Activated naive CD4-positive, alpha-beta T cell treated with Interleukin-2 at 50 U/mL for 16 hours (primary cell): ENCODE measurements around the gene CEBPG.

Experiments
- DNase-seq: peaks from one replicate; pipeline ENCODE4 v3.0.0-alpha.2; 2020

The CEBPG gene

DNA sequence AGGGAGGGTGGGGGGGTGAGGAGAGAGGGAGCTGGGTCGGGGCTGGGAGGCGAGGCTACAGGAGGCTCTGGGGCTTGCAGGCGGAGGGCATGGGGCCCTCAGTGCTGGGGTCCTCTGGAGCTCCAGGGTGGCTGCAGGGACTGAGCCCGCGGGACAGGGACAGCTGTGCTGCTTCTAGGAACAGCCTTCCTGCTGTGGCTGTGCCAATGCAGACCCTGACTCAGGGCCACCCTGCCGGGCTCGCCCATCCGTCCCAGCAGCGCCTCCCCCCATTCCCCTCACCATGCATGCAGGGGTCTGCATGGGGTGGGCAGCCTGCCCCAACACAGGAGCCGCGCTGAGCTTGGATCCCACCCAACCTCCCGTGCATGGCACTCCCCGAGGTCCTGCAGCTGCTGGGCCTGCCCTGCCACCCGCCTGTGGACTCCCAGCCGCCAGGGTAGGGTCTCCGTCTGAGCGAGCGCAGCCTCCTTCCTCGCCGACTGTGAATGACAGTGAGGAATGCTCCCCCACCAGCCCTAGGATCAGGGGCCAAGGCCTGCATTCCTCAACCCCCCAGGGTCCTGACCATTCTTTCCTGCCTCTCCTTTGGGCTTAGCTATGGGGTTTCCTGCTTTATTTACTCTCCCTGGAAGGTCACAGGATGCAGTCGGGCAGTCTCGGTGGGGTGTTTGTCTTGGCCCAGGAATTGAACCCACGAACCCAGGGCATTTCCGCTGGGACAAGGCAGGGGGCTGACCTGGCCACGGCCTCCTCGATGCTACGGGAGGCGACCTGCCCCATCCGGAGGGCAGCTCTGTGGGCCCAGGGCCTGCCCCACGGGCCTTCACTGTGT, 23.4 kb downstream of the CEBPG start:
- DNase-seq = no peak

DNA sequence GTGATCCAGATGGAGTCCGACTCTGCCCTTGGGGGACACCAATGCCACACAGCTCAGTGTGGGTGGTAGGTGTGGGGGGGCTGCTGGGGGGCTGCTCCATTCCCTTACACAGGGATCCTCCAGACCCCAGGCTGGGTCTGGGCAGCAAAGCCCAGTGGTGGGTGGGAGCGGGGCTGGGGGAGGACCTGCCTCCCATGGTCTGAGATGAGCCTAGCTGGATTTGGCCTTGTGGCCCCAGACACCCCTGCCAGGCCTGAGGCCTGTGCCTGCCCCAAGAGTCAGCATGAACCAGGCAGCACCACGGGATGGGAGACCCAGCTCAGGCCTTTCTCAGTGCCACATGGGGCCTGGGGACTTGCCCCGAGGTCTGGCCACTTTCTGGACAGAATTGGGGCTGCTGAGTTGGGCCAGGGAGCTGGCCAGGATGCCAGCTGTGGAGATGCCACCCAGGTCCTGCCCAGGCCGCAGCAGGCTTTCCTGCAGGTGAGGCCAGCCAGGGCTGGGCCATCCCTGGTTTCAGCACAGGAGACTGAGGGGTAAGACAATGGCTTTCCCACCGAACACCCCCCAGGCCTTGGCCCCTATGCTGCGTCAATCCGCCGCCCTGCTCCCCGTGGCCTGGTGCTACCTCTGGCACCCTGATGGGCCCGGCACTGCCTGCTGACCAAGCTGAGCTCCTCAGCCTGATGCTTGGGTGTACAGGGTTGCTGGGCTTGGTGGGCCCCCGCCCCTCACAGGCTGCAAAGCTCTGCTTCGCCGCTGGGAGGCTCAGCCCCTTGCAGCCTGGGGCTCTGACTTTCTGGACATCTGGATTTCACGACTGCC, 24.2 kb downstream of the CEBPG start:
- no peak for DNase-seq

DNA sequence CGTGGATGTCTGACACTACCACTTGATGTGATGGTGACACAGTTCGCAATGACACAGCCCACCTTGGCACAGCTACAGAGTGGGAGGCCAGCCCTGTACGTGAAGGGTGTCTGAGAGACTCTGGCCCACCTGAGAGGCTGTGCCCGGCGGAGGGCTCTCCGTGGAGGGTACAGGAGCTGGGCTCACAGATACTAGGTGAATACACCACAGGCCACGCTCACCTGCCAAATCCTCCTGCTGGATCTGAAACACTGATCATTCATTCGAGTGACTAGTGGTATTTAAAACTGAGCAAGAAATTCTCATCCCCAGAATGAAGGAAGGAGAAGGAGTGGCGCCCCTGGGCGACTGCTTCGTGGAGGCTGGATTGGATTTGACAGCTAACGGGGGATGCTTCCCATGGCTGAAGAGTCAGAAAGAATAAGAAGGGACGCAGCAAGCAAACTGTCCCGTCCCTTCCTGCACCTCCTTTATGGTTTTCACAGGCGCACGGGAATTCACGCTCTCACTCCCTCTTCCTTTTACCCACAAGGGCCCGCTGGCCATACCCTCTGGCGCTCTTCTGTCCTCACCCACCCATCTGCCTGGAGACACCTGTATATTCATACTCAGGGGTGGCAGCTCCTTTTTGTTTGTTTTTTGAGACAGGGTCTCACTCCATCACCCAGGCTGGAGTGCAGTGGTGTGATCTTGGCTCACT, 25.0 kb downstream of the CEBPG start:
- DNase-seq = no peak

DNA sequence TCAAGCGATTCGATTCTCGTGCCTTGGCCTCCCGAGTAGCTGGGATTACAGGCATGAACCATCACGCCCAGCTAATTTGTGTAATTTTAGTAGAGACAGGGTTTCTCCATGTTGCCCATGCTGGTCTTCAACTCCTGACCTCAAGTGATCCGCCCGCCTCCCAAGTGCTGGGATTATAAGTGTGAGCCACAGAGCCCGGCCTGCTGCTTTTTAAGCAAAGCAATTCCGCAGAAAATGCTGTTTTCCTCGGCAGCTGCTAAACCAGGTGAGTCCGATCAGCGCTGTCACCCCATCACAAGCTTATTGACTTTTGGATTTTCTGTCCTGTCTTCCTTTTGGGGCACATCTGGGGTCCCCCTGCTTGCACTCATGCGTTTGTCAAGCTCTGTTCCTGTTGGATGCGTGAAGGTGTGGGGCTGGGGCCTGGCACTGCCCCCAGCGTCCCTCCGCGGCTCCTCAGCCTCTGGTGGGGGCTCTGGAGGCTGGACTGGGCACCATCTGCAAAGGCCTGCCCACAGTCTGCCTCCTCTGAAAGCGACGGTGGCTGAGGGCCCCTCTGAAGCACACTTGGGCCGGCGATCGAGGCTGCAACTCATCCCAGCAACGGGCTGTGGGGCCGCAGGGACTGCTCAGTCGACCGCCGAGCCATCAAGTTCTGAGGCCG, 25.7 kb downstream of the CEBPG start:
- no peak for DNase-seq

DNA sequence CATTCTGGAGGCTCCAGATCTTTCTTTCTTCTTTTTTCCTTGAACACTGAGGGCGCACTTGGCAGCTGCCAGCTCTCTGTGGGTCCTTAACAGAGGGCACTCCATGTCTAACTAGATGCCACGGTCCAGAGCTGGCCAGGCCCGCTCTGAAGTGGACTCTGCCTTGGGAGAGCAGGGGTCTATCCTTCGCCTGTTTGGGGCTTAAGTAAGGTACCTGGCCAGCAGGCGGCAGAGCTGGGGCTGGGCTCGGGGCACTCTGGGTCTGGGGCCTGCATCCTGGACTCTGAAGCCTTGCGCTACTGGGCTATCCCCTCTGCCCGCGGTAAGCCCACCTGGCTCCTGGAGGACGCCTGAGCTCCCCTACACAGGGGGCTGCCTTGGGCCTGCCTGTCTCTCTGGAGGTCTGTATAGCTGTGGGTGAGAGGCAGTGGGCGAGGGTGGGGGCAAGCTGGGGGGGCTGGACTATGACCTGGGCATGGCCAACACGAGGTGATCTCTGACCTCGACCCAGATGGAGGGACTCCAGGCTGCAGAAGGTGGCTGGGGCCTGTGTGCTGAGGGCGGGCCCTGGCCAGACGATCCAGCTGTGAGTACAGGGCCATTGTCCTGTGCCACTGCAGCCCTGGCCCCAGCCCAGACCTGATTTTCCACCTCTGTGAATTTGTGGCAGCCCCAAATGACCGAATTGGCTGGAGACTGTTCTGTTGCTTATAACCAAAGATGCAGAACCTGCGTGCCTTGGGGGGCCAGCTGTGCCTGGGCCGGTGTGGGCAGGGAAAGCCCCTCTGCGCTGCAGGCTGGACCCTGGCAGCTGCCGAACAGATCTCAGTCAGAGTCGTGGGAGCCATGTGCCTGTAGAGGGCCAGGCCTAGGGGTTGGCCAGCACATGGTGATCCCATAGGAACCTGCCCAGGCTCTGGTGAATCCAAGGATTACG, 26.5 kb downstream of the CEBPG start:
- DNase-seq = no peak

DNA sequence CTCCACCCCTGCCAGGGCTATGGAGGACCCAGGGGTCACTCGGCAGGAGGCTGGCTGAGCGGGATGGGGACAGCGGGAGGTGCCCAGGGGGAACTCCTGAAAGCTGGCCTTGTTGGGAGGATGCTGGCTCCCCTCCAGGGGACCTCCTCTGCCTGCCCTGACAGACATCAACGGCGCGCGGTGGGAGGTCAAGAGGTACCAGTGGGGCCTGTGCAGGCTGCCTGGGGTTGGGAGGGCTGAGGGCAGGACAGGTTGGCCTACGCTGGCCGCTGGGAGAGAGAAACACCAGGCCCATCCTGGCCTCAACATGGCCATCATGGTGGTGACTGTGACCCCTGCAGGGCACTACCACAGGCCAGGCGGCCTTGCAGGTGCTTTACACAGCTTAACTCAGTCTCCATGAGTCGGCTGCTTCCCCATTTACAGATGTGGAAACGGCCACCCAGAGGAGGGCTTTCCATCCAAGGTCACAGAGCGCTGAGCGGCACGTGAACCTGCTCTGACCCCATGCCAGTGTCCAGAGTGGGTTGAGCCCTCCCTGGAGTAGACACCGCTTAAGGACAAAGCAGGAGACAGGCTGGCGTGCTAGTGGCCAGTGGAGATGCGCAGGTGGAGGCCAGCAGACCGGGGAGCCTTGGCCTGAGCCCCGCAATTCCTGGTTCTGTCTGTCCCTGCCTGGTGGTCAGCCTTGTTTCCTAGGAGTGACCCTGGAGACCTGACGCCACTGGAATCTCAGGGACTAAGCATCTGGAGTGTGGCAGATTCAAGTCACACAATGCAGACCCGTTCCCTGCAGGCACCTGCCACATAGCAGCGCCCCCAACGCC, 27.6 kb downstream of the CEBPG start:
- DNase-seq = no peak

DNA sequence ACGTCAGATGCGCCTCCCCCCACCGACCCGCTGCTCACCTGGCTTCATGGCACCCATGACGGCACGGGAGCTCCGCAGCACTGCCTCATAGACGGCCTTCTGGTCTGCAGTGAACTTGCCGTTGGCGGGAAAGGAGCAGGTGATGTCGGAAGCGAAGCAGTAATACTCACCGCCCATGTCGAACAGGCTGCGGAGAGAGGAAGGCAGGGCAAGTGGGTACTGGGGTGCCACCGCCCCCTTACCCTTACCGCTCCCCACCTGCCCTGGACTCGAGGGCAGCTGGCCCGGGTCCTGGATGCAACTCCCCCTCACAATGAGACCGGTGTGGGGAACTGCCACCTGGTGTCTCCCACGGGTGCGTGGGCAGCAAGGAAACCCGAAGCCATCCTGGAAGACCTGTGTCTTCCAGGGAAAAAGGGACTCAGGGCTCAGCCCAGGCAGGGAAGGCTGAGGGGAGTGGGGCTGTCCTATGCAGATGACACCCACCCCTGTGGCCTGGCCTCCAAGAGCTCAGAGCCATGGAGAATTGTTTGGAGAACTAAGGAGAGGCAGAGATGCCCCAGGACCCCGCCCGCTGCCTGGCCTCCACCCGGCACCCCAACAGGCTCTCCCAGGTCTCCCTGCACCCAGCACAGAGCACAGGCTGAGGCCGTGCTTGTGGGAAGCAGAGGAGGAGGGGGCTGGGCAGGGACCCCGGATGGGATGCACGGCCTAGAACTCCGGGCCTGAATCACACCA, 28.3 kb downstream of the CEBPG start:
- no peak for DNase-seq

DNA sequence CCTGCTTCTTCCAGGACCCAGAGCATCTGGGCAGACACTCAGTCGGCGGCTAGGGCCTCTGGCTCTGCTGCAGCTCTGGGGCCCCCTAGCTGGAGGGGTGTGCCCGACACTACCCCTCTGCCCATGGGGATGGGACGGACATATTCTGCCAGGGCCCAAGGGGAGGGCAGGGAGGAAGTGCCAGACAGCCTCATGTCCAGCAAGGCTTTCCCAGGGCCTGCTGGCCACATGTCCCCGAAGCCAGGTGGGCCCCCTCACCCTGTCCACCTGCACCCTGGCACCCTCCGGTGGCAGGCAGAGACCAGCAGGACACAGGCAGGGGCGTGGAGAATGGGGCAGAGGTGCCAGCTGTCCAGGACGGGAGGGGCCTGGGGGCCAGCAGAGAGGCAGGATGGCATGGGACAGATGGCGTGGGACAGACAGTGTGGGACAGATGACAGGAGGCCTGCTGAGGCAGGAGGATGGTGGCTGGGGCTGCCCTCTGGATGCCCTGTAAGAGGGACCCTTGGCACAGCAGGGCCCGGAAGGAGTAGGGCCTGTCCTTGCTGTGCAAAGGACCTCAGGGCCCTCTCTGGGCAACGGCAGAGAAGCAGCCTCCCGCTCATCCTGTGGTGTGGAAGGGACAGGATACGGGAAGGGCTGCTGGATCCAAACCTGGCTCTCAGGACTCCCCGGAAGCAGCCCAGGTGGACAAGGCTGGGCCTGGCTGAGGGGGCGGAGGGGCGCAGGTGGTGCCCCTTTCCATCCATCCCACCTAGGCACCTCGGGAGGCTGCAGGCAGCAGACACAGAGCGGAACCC, 29.1 kb downstream of the CEBPG start:
- no peak for DNase-seq

DNA sequence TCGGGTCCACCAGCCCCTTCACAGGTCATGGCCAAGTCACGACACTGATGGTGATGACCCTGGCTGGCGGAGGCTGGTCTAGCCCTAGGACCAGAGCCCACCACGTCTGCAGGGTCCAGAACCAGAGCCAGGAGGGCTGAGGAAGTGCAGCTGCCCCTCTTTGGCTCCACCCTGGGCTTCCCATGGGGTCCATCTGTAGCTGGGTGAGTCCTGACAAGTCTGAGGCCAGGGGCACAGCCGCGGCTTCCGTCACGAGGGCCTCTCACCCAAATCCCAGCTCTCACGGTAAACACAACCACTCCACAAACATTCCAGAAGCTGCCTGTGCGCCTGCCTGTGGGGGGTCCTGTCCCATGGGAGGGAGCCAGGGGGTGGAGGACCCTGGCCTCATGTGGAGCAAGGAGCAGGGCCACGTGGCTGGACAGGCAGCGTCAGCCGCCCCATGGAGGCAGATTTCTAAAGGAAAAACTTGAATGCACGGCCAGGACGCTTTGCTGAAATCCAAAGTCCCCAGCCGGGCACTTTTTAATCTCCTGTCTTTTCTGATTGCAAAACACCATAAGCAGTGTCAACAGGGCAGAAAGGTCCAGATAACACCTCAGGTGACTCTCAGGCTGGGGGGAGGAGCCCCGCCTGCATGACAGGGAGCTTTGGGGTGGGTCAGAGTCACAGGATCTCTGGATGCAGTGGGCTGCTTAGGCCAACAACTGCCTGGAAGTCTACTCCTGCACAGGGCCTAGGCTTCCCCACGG, 29.9 kb downstream of the CEBPG start:
- no peak for DNase-seq

DNA sequence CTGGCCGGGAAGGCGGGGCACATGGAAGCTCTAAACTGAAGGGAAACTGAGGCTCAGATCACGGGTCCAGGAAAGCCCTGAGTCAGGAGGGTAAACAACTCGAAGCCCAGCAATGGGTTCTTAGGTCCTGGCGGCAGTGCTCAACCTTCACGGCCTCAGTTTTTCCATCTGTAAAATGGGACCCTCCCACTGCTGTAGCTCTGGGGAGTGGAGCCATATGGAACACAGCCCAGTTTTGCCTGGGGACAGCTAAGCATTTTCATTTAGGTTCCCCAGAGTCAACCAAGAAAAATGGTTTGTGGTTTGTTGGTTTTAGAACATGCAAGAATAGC, 30.4 kb downstream of the CEBPG start:
- DNase-seq = no peak

DNA sequence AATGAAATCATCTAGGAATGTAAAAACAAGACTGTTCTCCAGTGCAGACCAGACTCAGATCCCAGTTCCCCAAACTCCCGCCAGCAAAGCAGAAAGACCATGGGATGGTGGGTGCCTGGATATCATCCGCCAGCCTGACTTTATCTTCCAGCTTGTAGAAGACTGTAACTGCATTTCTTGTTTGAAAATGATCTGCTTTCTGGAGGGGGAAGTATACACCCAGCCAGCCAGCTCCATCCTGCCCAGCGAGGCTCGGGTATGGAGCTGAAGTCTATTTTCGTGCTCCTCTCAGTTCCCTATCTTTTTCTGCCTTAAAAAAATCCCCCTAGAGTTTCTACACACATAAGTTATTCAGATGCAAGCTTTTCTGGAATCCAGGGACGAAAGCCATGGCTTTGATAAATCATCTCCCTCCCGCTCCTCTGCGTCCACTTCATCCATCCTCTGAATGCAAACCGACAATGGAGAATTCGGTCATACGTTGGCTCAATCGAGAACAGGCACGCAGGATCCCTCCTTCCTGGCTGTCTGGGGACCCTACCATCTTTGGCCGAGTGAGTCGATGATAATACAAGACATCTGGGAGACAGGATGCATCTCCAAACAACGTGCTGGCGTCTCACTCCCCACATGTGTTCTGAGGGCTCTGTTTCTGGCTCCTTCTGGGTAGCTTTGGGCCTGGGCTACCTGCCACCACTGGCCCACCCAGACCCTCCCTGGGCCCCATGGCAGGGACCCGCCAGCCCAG, 31.2 kb downstream of the CEBPG start:
- DNase-seq = no peak

DNA sequence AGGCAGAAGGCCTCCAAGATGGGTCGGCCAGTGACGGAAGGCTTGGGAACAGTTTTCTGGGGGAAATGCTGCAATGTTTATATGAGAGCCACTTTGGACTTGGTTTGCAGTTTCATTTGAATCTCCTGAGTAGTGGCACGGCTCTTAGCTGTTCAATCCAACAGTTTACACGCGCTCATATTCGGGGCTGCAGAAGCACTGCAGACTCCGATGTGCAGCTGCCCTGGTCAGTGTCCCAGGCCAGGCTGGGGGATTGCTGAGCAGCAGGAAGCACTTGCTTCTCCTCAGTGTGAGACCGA, 31.7 kb downstream of the CEBPG start:
- DNase-seq = no peak

DNA sequence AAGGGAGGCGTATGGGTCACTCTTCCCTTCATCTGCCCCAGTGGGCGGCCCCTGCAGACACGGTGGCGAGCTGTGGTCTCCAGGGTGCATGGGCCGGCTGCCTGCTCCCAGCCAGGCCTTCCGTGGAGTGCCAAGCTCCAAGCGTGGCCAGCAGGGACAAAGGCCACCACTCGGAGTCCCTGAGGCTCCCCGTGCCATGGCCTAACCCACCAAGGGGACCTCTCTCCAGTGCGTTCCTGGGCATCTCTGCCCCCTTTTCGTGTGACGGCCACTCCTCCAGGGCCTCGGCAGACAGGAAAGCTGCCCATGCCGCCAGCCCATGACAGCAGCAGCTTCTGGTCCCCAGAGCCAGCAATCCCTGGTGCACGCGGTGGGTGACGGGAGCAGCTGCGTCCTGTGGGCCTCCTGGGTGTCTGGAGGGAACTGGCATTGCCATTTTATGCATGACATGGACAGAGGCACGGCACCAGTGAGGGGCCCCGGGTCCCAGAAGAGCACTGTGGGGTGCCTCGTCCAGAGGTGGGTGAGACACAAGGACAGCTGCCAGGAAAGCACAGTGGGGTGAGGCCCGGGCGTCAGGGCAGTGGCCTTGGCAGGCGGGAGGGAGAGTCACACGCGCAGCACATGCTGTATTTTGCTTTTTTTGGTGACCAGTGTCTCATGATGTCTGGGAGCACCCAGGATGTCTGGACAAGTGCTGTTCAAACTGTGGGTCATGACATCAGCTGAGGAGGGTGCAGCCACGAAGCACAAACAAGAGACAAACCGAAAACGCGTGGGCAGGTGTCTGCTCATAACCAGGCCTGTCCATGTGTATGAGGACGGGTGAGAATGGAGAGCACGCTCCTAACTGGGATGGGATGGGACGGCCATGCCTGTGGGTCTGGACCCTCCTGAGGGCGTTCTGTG, 32.3 kb downstream of the CEBPG start:
- no peak for DNase-seq

DNA sequence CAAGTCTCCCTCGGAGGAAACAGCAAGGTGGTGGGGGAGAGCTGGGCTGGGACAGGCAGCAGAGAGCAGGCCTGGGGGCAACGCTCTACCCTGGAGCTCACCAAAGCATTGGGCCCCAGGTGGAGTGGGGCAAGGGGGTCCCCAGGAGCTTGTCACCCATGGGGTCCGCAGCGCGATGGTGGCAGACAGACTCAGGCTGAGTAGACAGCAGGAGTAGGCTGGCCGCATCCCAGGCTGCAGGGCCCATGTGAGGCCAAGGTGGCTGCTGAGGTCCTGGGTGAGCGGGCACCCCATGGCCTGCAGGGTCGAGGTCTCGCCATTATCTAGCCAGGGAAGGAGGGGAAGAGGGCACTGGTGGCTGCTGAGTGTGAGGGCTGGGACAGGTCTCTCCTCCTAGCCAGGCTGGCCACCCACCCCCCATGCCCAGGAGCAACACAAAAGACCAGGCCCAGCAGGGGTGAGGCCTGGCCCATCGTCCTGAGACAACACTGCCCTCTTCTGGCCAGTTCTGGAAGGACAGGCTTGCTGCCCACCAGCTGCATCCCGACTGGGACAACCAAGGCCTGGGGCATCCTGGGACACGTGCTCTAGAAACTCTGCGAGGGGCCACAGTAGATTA, 33.1 kb downstream of the CEBPG start:
- DNase-seq = peak; percentile 80

DNA sequence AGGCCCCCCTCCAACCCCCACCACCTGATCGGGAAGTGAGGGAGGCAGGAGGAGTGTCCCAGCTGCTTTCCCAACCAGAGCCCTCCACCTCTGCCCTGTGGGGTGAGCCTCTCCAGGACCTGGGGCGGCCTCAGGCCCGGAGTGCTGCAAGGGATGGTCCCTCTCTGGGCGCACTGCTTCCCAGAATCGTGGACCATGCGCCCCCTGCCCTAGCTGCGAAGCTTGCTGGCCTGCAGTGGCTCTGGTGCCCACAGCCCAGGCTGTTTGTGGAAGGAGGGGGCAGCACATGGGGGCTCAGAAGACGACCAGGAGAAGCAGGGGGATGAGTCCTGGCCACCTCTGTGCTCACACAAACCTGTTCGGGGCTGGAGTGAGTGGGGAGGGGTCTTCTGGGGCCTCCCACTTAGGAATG, 33.6 kb downstream of the CEBPG start:
- no peak for DNase-seq

DNA sequence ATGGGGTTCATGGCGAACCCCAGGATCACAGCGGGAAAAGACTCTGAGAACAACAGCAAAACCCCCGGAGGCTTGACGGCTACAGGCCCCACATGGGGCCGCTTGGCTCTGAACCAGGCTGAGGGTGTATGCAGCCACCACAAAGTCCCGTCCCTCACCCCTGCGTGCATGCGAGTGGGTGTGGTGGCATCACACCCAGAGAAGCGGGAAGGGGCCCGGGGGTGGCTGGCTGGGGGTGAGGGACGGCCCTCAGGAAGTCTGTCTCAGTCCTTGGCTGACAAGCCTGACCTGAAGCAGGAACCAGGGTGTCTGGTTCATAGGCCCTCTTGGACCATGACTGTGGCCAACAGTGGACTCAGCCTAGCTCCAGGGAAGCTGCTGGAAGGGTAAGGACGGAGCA, 34.2 kb downstream of the CEBPG start:
- DNase-seq = no peak

DNA sequence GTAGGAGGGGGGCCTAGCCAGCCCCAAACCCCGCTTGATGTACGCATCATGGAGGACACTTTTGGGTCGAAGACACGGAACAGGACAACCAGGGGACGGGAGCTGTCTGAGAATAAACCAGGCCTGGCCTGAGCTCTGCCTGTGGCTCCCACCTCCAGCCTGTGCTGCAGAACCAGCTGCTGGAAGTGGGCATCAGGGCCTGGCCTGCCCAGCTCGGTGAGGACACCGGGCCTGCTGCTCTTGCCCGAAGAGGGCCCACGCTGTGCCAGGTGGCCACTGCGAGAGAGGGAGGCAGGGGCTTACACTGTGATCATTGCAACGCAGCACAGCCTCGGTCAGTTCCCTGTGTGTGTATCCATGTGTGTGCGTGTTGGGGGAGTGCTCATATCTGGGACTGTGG, 34.6 kb downstream of the CEBPG start:
- DNase-seq = no peak
